ENCODE data around the gene ACOT7.
"Not testable (repeated sequence)": the region's sequence is repeated elsewhere in the genome, so short reads cannot be mapped to it uniquely, and the experiment has no call there.

ACOT7 gene

GRCh38 chr1:6399294-6399693, 5.7 kb upstream of the ACOT7 start:
- DNase-seq (ENCODE audit: low read depth in 3 of 3) = no peak

GRCh38 chr1:6397844-6398441, 4.4 kb upstream of the ACOT7 start:
- DNase-seq (ENCODE audit: low read depth in 3 of 3) = no peak

GRCh38 chr1:6396998-6397397, 3.4 kb upstream of the ACOT7 start:
- no peak for DNase-seq (ENCODE audit: low read depth in 3 of 3)

DNA sequence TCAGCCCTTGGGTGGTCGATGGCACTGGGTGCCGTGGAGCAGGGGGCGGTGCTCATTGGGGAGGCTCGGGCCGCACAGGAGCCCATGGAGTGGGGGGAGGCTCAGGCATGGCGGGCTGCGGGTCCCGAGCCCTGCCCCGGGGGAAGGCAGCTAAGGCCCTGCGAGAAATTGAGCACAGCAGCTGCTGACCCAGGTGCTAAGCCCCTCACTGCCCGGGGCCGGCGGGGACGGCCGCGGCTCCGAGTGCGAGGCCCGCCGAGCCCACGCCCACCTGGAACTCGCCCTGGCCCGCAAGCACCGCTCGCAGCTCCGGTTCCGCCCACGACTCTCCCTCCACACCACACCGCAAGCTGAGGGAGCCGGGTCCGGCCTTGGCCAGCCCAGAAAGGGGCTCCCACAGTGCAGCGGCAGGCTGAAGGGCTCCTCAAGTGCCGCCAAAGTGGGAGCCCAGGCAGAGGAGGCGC, 2.2 kb upstream of the ACOT7 start:
- DNase-seq (ENCODE audit: low read depth in 3 of 3) = not testable (repeated sequence)

DNA sequence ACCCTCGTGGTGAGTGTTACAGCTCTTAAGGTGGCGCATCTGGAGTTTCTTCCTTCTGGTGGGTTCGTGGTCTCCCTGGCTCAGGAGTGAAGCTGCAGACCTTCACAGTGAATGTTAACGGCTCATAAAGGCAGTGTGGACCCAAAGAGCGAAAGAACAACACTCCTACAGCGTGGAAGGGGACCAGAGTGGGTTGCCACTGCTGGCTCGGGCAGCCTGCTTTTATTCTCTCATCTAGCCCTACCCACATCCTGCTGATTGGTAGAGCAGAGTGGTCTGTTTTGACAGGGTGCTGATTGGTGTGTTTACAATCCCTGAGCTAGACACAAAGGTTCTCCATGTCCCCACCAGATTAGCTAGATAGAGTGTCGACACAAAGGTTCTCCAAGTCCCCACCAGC, 1.6 kb upstream of the ACOT7 start:
- DNase-seq (ENCODE audit: low read depth in 3 of 3) = not testable (repeated sequence)

DNA sequence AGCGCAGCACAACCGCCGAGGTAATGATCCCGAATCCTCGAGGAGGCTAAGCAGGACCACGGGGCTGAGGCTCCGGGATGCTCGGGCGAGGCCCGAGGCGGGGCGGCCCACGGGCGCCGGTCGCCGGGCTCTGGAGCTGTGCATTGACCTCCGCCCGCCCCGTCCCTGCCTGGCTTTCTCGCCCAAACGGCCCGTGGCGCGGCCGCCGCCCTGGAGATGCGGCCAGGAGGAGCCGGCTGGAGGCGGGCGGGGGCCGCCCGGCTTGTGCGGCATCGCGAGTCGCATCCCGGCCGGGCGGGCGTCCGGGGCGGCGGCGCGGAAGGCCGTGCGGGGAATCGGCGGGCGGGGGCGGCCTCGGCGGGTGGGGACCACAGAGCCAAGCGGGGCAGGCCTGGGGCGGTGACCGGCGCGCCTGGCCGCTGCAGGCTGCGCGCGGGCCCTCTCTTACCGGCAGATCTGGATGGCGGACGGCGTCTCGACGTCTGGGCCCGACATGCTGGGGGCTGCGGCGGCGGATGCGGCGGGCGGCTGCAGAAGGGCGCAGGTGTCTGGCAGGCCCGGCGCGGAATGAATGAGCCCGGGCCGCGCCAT, 663 bp downstream of the ACOT7 start:
- no peak for DNase-seq (ENCODE audit: low read depth in 3 of 3)

DNA sequence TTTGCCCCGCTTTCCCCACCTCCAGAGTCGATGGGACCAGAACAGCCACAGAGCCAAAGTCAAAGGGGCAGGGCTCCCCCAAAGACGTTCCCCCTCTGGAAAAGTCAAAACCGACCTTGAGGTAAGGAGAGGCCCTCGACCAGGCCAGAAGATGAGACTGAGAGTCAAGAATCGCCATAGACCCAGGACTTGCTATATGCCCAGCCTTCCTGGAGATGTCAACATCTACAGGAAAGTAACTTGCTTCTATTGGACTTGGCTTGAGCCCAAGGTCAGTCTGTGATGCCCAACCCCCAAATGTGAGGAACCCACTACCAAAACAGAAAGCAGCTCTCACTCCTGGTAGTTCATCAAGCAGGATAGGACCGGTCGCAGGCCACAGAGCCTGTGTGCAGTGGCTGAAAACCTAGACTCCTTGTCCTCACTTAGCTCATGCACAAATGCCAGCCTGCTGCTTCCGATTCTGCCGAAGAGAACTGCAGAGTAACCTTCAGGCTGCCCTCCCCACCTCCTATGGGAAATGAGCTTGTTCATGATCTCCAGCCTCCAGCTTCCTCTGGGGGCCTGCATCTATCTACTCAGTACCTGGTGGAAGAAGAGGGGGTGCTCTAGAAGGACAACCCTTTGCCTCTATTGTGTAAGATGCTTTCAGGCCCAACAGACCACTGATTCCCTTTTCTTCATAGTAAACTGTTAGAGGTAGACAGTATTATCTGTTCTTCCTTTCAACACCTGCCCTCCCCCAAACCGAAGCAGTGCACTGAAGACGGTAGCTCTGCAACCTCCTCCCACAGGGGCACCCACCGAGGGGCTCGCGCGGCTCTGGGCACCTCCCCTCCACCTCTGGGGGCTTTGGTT, 1.4 kb downstream of the ACOT7 start:
- DNase-seq (ENCODE audit: low read depth in 3 of 3) = no peak

DNA sequence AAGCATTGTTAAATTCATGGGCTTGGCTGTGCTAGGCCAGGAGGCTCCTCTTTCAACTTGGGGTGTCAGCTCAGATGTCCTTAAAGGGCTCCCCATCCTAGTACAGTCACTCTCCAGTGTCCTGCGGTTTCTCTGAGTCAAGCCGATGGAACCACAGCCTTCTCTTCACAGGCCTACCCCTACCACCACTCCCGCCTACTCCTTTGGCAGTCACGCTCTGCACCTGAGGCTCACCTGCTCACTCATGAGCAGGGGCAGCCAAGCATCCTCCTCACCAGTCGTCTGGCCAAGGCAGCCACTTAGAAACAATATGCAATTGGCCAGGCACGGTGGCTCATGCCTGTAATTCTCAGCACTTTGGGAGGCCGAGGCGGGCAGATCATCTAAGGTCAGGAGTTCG, 3.6 kb downstream of the ACOT7 start:
- no peak for DNase-seq (ENCODE audit: low read depth in 3 of 3)

DNA sequence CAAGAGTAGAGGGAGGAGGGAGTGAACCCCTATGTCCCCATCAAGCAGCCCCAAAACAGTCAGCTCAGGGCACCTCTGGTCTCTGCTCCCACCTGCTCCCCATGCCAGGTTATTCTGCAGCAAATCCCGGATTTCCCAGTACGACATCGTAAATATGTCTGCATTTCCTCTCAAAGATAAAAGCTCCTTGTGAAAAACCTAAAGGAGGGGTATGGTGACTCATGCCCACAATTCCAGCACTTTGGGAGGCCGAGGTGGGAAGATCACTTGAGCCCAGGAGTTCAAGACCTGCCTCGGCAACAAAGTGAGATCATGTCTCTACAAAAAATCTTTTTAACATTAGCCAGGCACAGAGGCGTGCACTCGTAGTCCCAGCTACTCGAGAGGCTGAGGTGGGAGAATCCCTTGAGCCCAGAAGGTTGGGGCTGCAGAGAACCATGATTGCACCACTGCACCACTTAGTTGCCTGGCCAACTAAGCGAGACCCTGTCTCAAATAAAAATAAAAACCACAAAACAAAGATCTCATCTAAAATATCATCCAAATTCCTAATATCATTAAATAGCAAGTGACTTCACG, 7.1 kb downstream of the ACOT7 start:
- no peak for DNase-seq (ENCODE audit: low read depth in 3 of 3)

- DNase-seq (ENCODE audit: low read depth in 3 of 3) = no peak
Measured at GRCh38 chr1:6385488-6386191, 7.9 kb downstream of the ACOT7 start.

GRCh38 chr1:6384962-6385361, 8.6 kb downstream of the ACOT7 start:
- no peak for DNase-seq (ENCODE audit: low read depth in 3 of 3)

GRCh38 chr1:6384135-6384534, 9.4 kb downstream of the ACOT7 start:
- DNase-seq (ENCODE audit: low read depth in 3 of 3) = no peak

GRCh38 chr1:6380037-6380436, 13.5 kb downstream of the ACOT7 start:
- no peak for DNase-seq (ENCODE audit: low read depth in 3 of 3)

DNA sequence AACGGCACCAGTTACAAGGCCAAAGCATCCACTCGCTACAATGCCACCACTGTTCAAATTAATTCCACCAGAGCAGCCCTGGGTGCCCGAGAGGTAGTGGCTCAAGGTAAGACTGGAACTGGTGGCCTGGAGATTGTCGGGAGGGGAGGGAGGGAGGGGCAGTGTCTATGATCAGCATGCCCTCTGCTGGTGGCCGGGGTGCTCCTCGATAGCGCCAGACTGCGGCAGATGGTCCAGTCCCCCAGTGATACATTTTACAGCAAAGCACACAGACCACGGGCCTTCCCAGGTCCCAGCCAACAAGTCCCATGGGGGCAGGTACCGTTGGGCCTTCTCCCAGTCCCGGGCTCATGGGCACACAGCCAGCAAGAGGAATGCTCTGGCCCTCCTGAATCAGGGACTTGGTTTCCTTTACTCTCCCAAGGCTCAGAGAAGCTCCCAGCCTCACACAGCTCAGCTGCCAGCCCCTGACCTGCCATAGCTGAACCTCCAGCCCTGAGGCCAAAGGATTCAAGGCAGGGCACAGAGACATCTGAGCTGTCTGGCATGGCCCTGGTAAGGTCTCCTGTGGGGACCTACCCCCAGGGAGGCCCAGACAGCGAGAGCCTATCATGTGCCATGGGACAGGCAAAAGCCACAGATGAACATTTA, 15.3 kb downstream of the ACOT7 start:
- no peak for DNase-seq (ENCODE audit: low read depth in 3 of 3)

- no peak for DNase-seq (ENCODE audit: low read depth in 3 of 3)
Measured at GRCh38 chr1:6373961-6374720, 19.4 kb downstream of the ACOT7 start.

DNA sequence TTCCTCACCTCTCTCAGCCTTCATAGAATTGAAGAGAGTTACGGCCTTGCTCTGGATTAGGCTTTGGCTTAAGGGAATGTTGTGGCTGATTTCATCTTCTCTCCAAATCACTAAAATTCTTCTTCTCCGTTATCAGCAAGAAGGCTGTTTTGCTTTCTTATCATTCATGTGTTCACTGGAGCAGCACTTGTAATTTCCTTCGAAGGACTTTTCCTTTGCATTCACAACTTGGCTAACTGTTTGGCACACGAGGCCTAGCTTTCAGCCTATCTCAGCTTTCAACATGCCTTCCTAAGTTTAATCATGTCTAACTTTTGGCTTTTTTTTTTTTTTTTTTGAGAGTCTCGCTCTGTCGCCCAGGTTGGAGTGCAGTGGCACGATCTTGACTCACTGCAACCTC, 21.3 kb downstream of the ACOT7 start:
- DNase-seq (ENCODE audit: low read depth in 3 of 3) = not testable (repeated sequence)

DNA sequence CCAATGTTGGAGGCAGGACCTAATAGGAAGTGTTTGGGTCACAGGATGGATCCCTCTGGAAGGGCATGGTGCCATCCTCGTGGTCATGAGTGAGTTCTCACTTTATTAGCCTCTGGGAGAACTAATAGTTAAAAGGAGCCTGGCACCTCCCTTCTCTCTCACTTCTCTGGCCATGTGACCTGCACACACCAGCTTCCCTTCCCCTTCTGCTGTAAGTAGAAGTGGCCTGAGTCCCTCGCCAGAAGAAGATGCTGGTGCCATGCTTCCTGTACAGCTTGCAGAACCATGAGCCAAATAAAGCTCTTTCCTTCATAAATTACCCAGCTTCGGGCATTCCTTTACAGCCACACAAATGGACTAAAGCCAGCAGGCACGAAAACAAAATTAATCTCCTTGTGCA, 23.6 kb downstream of the ACOT7 start:
- no peak for DNase-seq (ENCODE audit: low read depth in 3 of 3)

- DNase-seq (ENCODE audit: low read depth in 3 of 3) = no peak
Measured at GRCh38 chr1:6367381-6368012, 26.1 kb downstream of the ACOT7 start.

DNA sequence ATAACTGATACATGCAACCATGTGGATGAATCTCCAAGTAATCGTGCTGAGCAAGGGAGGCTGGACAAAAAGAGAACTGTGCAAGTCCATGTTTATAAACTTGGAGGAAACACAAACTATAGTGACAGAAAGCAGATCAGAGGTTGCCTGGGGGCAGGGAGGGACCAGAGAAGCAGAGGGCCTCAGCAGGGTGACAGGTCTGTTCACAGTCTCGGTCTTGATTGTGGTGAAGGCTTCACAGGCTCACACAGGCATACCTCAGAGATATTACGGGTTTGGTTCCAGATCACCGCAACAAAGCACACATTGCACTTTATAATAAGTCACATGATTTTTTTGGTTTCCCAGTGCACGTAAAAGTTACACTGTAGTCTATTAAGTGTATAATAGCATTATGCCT, 28.5 kb downstream of the ACOT7 start:
- DNase-seq (ENCODE audit: low read depth in 3 of 3) = peak in 1 of 3 experiments; percentile 20
